Testis (tissue), 2 donors: ENCODE data around the gene DCTD.

ENCODE experiments used
- POLR2A ChIP-seq: fragments of 450-650 bp; IDR thresholded peaks from one replicate; pipeline ENCODE4 v1.6.1; 2017; ENCODE audit warnings: antibody characterized with exemption, mild to moderate bottlenecking, moderate library complexity
- TF ChIP-seq, protein P1 (sequence below), 3 experiments: fragments of 450-650 bp in 2 of 3; fragments of 200-600 bp in 1 of 3; sonication (generic) in 1 of 3; IDR thresholded peaks; one replicate each; pipeline ENCODE4 v1.5.1; 2016 to 2019; ENCODE audit warnings: antibody characterized with exemption in 3 of 3, mild to moderate bottlenecking in 2 of 3, moderate library complexity in 1 of 3

DNA sequence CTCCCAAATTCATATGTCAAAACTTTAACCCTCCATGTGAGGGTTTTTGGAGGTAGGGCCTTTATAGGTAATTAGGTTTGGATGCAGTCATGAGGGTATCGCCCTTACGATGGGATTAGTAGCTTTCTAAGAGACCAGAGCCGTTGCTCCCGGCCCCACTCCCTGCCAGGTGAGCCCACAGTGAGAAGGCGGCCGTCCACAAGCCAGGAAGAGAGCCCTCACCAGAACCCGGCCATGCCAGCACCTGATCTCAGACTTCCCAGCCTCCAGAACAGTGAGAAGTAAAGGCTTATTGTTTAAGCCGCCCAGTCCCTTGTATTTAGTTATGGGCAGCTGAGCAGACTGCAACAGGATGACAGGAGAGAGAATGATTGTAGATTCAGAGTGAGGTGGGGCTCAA, 40.8 kb downstream of the DCTD start:
- TF ChIP-seq POLR2A: no peak
- TF ChIP-seq, protein P1, sequence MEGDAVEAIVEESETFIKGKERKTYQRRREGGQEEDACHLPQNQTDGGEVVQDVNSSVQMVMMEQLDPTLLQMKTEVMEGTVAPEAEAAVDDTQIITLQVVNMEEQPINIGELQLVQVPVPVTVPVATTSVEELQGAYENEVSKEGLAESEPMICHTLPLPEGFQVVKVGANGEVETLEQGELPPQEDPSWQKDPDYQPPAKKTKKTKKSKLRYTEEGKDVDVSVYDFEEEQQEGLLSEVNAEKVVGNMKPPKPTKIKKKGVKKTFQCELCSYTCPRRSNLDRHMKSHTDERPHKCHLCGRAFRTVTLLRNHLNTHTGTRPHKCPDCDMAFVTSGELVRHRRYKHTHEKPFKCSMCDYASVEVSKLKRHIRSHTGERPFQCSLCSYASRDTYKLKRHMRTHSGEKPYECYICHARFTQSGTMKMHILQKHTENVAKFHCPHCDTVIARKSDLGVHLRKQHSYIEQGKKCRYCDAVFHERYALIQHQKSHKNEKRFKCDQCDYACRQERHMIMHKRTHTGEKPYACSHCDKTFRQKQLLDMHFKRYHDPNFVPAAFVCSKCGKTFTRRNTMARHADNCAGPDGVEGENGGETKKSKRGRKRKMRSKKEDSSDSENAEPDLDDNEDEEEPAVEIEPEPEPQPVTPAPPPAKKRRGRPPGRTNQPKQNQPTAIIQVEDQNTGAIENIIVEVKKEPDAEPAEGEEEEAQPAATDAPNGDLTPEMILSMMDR (IDR thresholded peaks at IDR 0.05): no peak
